ENCODE measurements around the gene UROC1. TPM values are rescaled to one million over a fixed set of nuclear protein-coding genes. Genes with fewer than 3 reads are reported as not detected.

The UROC1 gene
- total RNA-seq, 2 experiments from 2014 or later, result not detected

- POLR2A ChIA-PET, result no interaction called here
- no peak for TF ChIP-seq CTCF (IDR thresholded peaks at IDR 0.05)
- H3K27ac Mint-ChIP-seq, result no peak overlapping the region
Measured at GRCh38 chr3:126478581-126479310, 38.8 kb downstream of the UROC1 start.

GRCh38 chr3:126477061-126477380, 40.6 kb downstream of the UROC1 start:
- Mint-ChIP-seq H3K36me3 (ENCODE audit: low read depth) (peaks cover 24% of the 10 kb centered on the region), H3K4me1 (ENCODE audit: low read depth) (peaks cover 40% of the 10 kb centered on the region), H3K27ac (peak overlapping the region; percentile 78), H3K27me3 (no peaks in the 10 kb centered on the region), H3K9me3 (no peaks in the 10 kb centered on the region), H3K4me3 (peak overlapping the region; percentile 89)
- intact Hi-C loops (cut with DNase I, micrococcal nuclease), result loop anchor here (1.0 to 10.0 kb wide), 14 partner anchors 120 to 1752 kb away; partner anchors contain the start of genes ABTB1 (in 1 of the 2), CHCHD6 (in 1 of the 2), EEFSEC (in 1 of the 2) and HEG1 (in 1 of the 2)
- DNase-seq, result peak in 1 of 14 experiments; percentile 31
- no peak for TF ChIP-seq CTCF (IDR thresholded peaks at IDR 0.05)
- H3K4me1 ChIP-seq (ENCODE audit: insufficient read depth, low read length), result peaks cover 38% of the 10 kb centered on the region
- no peak overlapping the region for H3K27ac ChIP-seq (ENCODE audit: low read depth in 1 of 2, low read length in 2 of 2)
- no peak for ATAC-seq (ENCODE audit: poor library complexity)
- no peaks in the 10 kb centered on the region for H3K9me3 ChIP-seq (ENCODE audit: control insufficient read depth in 1 of 2, insufficient read depth in 1 of 2, low read length in 2 of 2)
- CTCF ChIA-PET, result interaction anchor here (1.0 kb wide), 1 partner anchor 393 kb away, joined by 3 read pairs; the partner anchor contains the start of gene SLC41A3
- POLR2A ChIA-PET, result interaction anchor here (2.6 kb wide), 1 partner anchor 120 kb away, joined by 7 read pairs; the partner anchor contains the start of gene KLF15
- no peaks in the 10 kb centered on the region for H3K27me3 ChIP-seq (ENCODE audit: control insufficient read depth in 1 of 2, insufficient read depth in 2 of 2, low read length in 2 of 2)
- H3K36me3 ChIP-seq (ENCODE audit: insufficient read depth, low read length), result peaks cover 10% of the 10 kb centered on the region
- no peak overlapping the region for H3K4me3 ChIP-seq (ENCODE audit: low read length)

More at GRCh38 chr3:126478581-126479310, 38.8 kb downstream of the UROC1 start:
- peaks cover 21% of the 10 kb centered on the region for H3K4me1 ChIP-seq (ENCODE audit: insufficient read depth, low read length)
- peaks cover 23% of the 10 kb centered on the region for H3K4me1 Mint-ChIP-seq (ENCODE audit: low read depth)
- CTCF ChIA-PET, result no interaction called here
- H3K9me3 ChIP-seq (ENCODE audit: control insufficient read depth in 1 of 2, insufficient read depth in 1 of 2, low read length in 2 of 2), result no peaks in the 10 kb centered on the region
- H3K27me3 Mint-ChIP-seq, result no peaks in the 10 kb centered on the region
- no peaks in the 10 kb centered on the region for H3K9me3 Mint-ChIP-seq
- ATAC-seq (ENCODE audit: poor library complexity), result no peak
- no peak overlapping the region for H3K4me3 ChIP-seq (ENCODE audit: low read length)
- no peaks in the 10 kb centered on the region for H3K36me3 ChIP-seq (ENCODE audit: insufficient read depth, low read length)
- intact Hi-C loops (cut with DNase I, micrococcal nuclease), result loop anchor here (5.0 to 10.0 kb wide), 10 partner anchors 121 to 1754 kb away; partner anchors contain the start of genes ABTB1 (in 1 of the 2), EEFSEC (in 1 of the 2), HEG1 (in 1 of the 2) and KLF15 (in 1 of the 2)
- no peak overlapping the region for H3K27ac ChIP-seq (ENCODE audit: low read depth in 1 of 2, low read length in 2 of 2)
- no peaks in the 10 kb centered on the region for H3K27me3 ChIP-seq (ENCODE audit: control insufficient read depth in 1 of 2, insufficient read depth in 2 of 2, low read length in 2 of 2)
- no peak for DNase-seq
- H3K36me3 Mint-ChIP-seq (ENCODE audit: low read depth), result peaks cover 7% of the 10 kb centered on the region
- no peak overlapping the region for H3K4me3 Mint-ChIP-seq

DNA sequence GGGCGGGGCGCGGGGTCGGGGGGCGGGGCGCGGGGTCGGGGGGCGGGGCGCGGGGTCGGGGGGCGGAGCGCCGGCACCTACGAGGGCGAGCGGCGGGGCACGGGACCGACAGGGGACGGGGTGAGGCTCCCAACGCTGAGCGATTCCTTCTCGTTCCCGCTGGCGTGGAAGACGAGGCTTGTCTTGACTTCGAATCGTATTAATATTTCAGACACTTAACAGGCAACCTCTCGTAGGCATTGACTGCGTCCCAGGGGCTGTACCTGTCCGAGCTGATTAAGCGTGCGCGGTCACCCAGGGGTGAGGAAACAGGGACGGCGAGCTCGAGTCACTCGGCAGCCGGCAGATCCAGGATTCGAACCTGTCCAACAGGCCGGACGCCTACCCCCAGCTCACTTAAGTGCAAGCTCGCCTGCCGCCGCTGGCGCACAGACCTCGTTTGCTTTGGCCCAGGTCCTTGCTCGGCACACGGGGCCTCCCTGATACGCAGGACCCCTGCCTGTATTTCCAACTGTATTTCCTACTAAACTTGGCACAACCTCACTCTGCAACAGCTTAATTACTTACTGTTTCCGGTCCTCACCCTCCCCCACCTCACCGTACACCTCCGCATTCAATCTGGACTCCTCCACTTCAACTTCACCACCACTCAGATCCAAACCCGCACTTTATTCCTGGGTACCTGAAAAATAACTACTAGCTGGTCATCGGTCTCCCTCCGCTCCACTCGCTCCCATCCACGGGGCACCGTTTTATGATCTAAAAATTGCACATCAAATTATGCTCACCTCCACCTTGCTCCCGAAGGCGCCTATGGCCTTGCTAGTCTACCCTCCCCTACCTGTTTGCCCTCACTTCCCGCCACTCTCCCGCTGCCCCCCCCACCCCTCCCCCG, 41.2 kb downstream of the UROC1 start:
- intact Hi-C loops (cut with DNase I, micrococcal nuclease), result loop anchor here (1.0 to 10.0 kb wide), 14 partner anchors 119 to 1752 kb away; partner anchors contain the start of genes ABTB1 (in 1 of the 2), CHCHD6 (in 1 of the 2), EEFSEC (in 1 of the 2) and HEG1 (in 1 of the 2)
- no peaks in the 10 kb centered on the region for H3K9me3 Mint-ChIP-seq
- no peaks in the 10 kb centered on the region for H3K27me3 Mint-ChIP-seq

More for the DNA sequence above, 41.2 kb downstream of the UROC1 start:
- peaks cover 41% of the 10 kb centered on the region for H3K4me1 ChIP-seq (ENCODE audit: insufficient read depth, low read length)
- Mint-ChIP-seq H3K4me3 (peak overlapping the region; percentile 90), H3K36me3 (ENCODE audit: low read depth) (peaks cover 29% of the 10 kb centered on the region), H3K4me1 (ENCODE audit: low read depth) (peaks cover 43% of the 10 kb centered on the region), H3K27ac (peak overlapping the region; percentile 78)
- no peaks in the 10 kb centered on the region for H3K9me3 ChIP-seq (ENCODE audit: control insufficient read depth in 1 of 2, insufficient read depth in 1 of 2, low read length in 2 of 2)
- H3K27ac ChIP-seq (ENCODE audit: low read depth in 1 of 2, low read length in 2 of 2), result peak overlapping the region; percentile 23 to 77
- no peak for TF ChIP-seq CTCF (IDR thresholded peaks at IDR 0.05)
- ChIA-PET CTCF (interaction anchor here (1.0 kb wide), 1 partner anchor 392 kb away, joined by 3 read pairs; the partner anchor contains the start of gene SLC41A3), POLR2A (interaction anchor here (0.6 to 2.6 kb wide), 4 partner anchors 24 to 392 kb away, joined by 3 to 7 read pairs (median 5); partner anchors contain the start of genes KLF15 and SLC41A3)
- H3K4me3 ChIP-seq (ENCODE audit: low read length), result peak overlapping the region; percentile 74
- H3K27me3 ChIP-seq (ENCODE audit: control insufficient read depth in 1 of 2, insufficient read depth in 2 of 2, low read length in 2 of 2), result no peaks in the 10 kb centered on the region
- DNase-seq (peak in 1 of 14 experiments; percentile 16), ATAC-seq (ENCODE audit: poor library complexity) (peak; percentile 37)
- H3K36me3 ChIP-seq (ENCODE audit: insufficient read depth, low read length), result peaks cover 13% of the 10 kb centered on the region

Data from CD4-positive, alpha-beta T cell (primary cell).